OCI-LY3 (cell line): ENCODE results near the gene MSL1.

Experiments used
- EZH2phosphoT487 ChIP-seq: fragments of 200-600 bp; shearing (Covaris generic); IDR thresholded peaks from 2 replicates; pipeline ENCODE4 v1.6.1; 2018; ENCODE audit warnings: antibody characterized with exemption, mixed run types, low read depth
- TF ChIP-seq, protein P1 (sequence below): fragments of 200-600, 300-600 bp; sonication (generic); IDR thresholded peaks from 2 replicates; pipeline ENCODE4 v1.5.1; 2014; ENCODE audit warnings: antibody characterized with exemption, low read length, low read depth

DNA sequence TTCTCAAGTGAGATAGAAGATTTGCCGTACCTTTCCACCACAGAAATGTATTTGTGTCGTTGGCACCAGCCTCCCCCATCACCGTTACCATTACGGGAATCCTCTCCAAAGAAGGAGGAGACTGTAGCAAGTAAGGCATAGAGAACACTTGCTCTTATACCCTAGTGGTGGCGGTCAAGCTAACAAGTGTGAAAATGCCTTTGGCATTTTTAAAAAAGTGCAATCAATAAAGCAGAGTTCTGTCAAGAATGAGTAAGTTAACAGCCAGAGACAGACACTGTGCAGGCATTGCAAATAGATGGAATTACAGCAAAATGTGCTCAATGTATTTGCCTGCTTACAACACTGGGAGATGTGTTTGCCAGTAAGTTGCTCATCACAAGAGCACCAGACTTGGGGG, 7.7 kb downstream of the MSL1 start:
- TF ChIP-seq, protein P1, sequence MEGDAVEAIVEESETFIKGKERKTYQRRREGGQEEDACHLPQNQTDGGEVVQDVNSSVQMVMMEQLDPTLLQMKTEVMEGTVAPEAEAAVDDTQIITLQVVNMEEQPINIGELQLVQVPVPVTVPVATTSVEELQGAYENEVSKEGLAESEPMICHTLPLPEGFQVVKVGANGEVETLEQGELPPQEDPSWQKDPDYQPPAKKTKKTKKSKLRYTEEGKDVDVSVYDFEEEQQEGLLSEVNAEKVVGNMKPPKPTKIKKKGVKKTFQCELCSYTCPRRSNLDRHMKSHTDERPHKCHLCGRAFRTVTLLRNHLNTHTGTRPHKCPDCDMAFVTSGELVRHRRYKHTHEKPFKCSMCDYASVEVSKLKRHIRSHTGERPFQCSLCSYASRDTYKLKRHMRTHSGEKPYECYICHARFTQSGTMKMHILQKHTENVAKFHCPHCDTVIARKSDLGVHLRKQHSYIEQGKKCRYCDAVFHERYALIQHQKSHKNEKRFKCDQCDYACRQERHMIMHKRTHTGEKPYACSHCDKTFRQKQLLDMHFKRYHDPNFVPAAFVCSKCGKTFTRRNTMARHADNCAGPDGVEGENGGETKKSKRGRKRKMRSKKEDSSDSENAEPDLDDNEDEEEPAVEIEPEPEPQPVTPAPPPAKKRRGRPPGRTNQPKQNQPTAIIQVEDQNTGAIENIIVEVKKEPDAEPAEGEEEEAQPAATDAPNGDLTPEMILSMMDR, result no peak
- no peak for TF ChIP-seq EZH2phosphoT487
